Neural progenitor cell (in vitro differentiated cells): ENCODE measurements around the gene IGFBP4.

Experiments
- CTCF ChIP-seq: fragments of 200-600 bp; sonication (generic); IDR thresholded peaks from 2 replicates; pipeline ENCODE4 v1.5.1; 2017; ENCODE audit warnings: antibody characterized with exemption, mild to moderate bottlenecking
- EZH2 ChIP-seq: fragments of 200-600 bp; sonication (generic); IDR thresholded peaks from 2 replicates; pipeline ENCODE4 v1.6.1; 2017; ENCODE audit warnings: antibody characterized with exemption, mild to moderate bottlenecking, moderate library complexity
- EZH2phosphoT487 ChIP-seq: fragments of 200-600 bp; sonication (generic); IDR thresholded peaks from 2 replicates; pipeline ENCODE4 v1.6.1; 2017; ENCODE audit warnings: antibody characterized with exemption

- no peak for TF ChIP-seq CTCF
- TF ChIP-seq EZH2phosphoT487, result no peak
- no peak for TF ChIP-seq EZH2
Measured at GRCh38 chr17:40463122-40463550, 19.9 kb downstream of the IGFBP4 start.
